Measurements from ENCODE around the gene HTRA1.

DNA sequence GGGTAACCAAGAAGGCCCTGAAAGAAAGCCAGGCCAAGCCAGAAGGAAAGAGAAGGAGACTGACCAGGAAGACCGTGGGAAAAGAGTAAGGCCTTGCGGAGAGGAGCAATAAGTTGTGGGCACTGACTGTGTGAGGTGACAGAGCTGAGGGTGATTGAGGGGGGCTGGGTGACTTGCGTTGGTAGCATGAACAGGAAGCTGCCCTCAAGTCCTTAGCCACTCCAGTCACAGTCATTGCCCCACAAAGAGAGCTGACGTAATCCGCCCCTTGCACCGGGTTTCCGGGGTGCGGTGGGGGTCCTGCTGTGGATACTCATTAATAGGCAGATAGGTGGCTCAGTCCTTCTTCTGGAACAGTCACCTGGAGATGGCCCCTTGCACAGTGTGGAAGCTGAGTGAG, 83.1 kb downstream of the HTRA1 start:
- TF ChIP-seq, protein P1, sequence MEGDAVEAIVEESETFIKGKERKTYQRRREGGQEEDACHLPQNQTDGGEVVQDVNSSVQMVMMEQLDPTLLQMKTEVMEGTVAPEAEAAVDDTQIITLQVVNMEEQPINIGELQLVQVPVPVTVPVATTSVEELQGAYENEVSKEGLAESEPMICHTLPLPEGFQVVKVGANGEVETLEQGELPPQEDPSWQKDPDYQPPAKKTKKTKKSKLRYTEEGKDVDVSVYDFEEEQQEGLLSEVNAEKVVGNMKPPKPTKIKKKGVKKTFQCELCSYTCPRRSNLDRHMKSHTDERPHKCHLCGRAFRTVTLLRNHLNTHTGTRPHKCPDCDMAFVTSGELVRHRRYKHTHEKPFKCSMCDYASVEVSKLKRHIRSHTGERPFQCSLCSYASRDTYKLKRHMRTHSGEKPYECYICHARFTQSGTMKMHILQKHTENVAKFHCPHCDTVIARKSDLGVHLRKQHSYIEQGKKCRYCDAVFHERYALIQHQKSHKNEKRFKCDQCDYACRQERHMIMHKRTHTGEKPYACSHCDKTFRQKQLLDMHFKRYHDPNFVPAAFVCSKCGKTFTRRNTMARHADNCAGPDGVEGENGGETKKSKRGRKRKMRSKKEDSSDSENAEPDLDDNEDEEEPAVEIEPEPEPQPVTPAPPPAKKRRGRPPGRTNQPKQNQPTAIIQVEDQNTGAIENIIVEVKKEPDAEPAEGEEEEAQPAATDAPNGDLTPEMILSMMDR (conservative IDR thresholded peaks at IDR 0.05; ENCODE audit: low read length): no peak
- no peak for TF ChIP-seq EZH2phosphoT487 (IDR thresholded peaks at IDR 0.05; ENCODE audit: borderline replicate concordance)

Measured in Loucy (cell line).